HepG2 (cell line): Measurements from ENCODE around the gene COQ8B. TPM values are rescaled to one million over a fixed set of nuclear protein-coding genes. Genes with fewer than 3 reads are reported as not detected.

Source experiments
- ARNT ChIP-seq: fragments of 450-650 bp; IDR thresholded peaks from 2 replicates; pipeline ENCODE4 v1.6.1; 2017
- ARNT2 ChIP-seq: sonication (generic); formaldehyde crosslinking; IDR thresholded peaks from 2 replicates; pipeline ENCODE4 v1.8.0; 2022; ENCODE audit warnings: mild to moderate bottlenecking, low read depth, missing genetic modification reagents, moderate library complexity
- CBFB ChIP-seq: sonication (generic); formaldehyde crosslinking; IDR thresholded peaks from 2 replicates; pipeline ENCODE4 v1.4.0; 2020; ENCODE audit warnings: missing genetic modification reagents
- JUN ChIP-seq: sonication (generic); formaldehyde crosslinking; IDR thresholded peaks from 2 replicates; pipeline ENCODE4 v1.4.0; 2020; ENCODE audit warnings: mild to moderate bottlenecking, missing genetic modification reagents
- KMT2A ChIP-seq: sonication (generic); formaldehyde crosslinking; IDR thresholded peaks from 2 replicates; pipeline ENCODE4 v1.4.0; 2020; ENCODE audit warnings: missing genetic modification reagents
- PAWR ChIP-seq: sonication (generic); formaldehyde crosslinking; IDR thresholded peaks from 2 replicates; pipeline ENCODE4 v1.4.0; 2020; ENCODE audit warnings: missing genetic modification reagents, mild to moderate bottlenecking, borderline replicate concordance
- SAP130 ChIP-seq: IDR thresholded peaks from 2 replicates; pipeline ENCODE4 v1.6.1; 2016; ENCODE audit warnings: low read depth
- ZFY ChIP-seq: sonication (generic); formaldehyde crosslinking; IDR thresholded peaks from 2 replicates; pipeline ENCODE4 v1.4.0; 2020; ENCODE audit warnings: missing genetic modification reagents
- ZNF180 ChIP-seq: sonication (generic); formaldehyde crosslinking; IDR thresholded peaks from 2 replicates; pipeline ENCODE4 v1.4.0; 2020; ENCODE audit warnings: low read depth, missing genetic modification reagents, borderline replicate concordance
- ZNF44 ChIP-seq: sonication (generic); formaldehyde crosslinking; IDR thresholded peaks from 2 replicates; pipeline ENCODE4 v1.5.1; 2020; ENCODE audit warnings: mild to moderate bottlenecking, missing genetic modification reagents
- polyA plus RNA-seq, 8 experiments: library from polyadenylated mRNA; depleted of rRNA in 3 of 8; stranded (reverse) in 7 of 8; unstranded in 1 of 8; fragments of >200 nt; fragmentation: Illumina TruSeq in 4 of 8; extraction: Trizol in 4 of 8; gene quantifications; 2 replicates each; pipeline versions ENCODE4 v1.2.1 to v1.2.3, GENCODE V29; 2011 to 2016; ENCODE audit warnings: low read depth in 4 of 8, missing spikeins in 1 of 8, mixed read lengths in 1 of 8; ENCODE audit not compliant: insufficient read depth in 1 of 8
- total RNA-seq, 5 experiments: library from RNA; depleted of rRNA; stranded (reverse); fragments of >200 nt; fragmentation: Illumina TruSeq; extraction: Trizol; gene quantifications; 2 replicates each; pipeline ENCODE4 v1.2.3, GENCODE V29; 2016; ENCODE audit warnings: low read depth in 1 of 5
- TF ChIP-seq, protein P1 (sequence below): sonication (generic); formaldehyde crosslinking; IDR thresholded peaks from 2 replicates; pipeline ENCODE4 v1.5.1; 2020; ENCODE audit warnings: missing genetic modification reagents, mild to moderate bottlenecking, borderline replicate concordance
- TF ChIP-seq, protein P2 (sequence below): sonication (generic); formaldehyde crosslinking; IDR thresholded peaks from 2 replicates; pipeline ENCODE4 v1.4.0; 2020; ENCODE audit warnings: mild to moderate bottlenecking, missing genetic modification reagents
- TF ChIP-seq, protein P3 (sequence below): sonication (generic); formaldehyde crosslinking; IDR thresholded peaks from 2 replicates; pipeline ENCODE4 v1.5.1; 2020; ENCODE audit warnings: mild to moderate bottlenecking, moderate library complexity, missing genetic modification reagents
- TF ChIP-seq, protein P4 (sequence below): sonication (generic); formaldehyde crosslinking; IDR thresholded peaks from 2 replicates; pipeline ENCODE4 v1.4.0; 2020; ENCODE audit warnings: missing genetic modification reagents
- TF ChIP-seq, protein P5 (sequence below): sonication (generic); formaldehyde crosslinking; IDR thresholded peaks from 2 replicates; pipeline ENCODE4 v1.8.0; 2022; ENCODE audit warnings: missing genetic modification reagents, mild to moderate bottlenecking, moderate library complexity, borderline replicate concordance

COQ8B gene
- total and polyA plus RNA-seq, 2 of the 13 experiments (the other 11 are each of a cell fraction or from before 2014, with no cell fraction given) = 12.3 to 17.2 TPM

DNA sequence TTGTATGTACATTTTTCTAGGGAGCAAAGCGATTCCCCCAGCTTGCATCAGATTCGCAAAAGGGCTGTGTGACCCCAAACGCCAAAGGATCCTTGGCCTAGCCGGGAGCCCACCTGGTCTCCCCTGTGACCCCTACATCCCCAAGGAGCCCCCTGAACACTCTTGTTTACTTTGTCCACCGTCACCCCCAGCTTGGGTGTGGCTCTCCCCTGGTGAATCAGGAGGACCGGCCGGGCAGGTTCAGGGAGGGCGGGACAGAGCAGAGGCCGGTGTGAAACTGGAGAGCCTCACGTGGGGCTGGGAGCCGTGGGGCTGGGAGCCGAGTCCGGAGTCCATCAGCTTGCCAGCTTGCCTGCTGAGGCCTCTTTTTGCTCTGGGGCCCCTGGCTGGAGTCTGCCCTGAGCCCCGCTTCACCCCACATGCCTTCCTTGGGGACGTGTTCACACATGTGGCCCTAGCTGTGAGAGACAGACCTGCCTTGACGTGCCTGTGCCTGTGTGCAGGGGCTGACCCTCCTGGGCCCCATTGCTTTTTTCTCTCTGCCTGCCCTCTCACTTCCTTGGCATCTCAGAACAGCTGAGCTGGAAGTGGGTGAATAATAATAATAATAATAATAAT lies 2.2 kb upstream of the COQ8B start (continued):
- TF ChIP-seq JUN (CRISPR knock-in tag) = no peak
- TF ChIP-seq, protein P1, sequence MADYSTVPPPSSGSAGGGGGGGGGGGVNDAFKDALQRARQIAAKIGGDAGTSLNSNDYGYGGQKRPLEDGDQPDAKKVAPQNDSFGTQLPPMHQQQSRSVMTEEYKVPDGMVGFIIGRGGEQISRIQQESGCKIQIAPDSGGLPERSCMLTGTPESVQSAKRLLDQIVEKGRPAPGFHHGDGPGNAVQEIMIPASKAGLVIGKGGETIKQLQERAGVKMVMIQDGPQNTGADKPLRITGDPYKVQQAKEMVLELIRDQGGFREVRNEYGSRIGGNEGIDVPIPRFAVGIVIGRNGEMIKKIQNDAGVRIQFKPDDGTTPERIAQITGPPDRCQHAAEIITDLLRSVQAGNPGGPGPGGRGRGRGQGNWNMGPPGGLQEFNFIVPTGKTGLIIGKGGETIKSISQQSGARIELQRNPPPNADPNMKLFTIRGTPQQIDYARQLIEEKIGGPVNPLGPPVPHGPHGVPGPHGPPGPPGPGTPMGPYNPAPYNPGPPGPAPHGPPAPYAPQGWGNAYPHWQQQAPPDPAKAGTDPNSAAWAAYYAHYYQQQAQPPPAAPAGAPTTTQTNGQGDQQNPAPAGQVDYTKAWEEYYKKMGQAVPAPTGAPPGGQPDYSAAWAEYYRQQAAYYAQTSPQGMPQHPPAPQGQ (CRISPR knock-in tag) = no peak
- no peak for TF ChIP-seq CBFB (CRISPR knock-in tag)
- peak; percentile 91 for TF ChIP-seq SAP130 (CRISPR knock-in tag)
- peak; percentile 24; the same call in 1 of the 2 replicates for TF ChIP-seq KMT2A (CRISPR knock-in tag)
- TF ChIP-seq ARNT = no peak
- peak; percentile 77 for TF ChIP-seq ZFY (CRISPR knock-in tag)
- TF ChIP-seq, protein P2, sequence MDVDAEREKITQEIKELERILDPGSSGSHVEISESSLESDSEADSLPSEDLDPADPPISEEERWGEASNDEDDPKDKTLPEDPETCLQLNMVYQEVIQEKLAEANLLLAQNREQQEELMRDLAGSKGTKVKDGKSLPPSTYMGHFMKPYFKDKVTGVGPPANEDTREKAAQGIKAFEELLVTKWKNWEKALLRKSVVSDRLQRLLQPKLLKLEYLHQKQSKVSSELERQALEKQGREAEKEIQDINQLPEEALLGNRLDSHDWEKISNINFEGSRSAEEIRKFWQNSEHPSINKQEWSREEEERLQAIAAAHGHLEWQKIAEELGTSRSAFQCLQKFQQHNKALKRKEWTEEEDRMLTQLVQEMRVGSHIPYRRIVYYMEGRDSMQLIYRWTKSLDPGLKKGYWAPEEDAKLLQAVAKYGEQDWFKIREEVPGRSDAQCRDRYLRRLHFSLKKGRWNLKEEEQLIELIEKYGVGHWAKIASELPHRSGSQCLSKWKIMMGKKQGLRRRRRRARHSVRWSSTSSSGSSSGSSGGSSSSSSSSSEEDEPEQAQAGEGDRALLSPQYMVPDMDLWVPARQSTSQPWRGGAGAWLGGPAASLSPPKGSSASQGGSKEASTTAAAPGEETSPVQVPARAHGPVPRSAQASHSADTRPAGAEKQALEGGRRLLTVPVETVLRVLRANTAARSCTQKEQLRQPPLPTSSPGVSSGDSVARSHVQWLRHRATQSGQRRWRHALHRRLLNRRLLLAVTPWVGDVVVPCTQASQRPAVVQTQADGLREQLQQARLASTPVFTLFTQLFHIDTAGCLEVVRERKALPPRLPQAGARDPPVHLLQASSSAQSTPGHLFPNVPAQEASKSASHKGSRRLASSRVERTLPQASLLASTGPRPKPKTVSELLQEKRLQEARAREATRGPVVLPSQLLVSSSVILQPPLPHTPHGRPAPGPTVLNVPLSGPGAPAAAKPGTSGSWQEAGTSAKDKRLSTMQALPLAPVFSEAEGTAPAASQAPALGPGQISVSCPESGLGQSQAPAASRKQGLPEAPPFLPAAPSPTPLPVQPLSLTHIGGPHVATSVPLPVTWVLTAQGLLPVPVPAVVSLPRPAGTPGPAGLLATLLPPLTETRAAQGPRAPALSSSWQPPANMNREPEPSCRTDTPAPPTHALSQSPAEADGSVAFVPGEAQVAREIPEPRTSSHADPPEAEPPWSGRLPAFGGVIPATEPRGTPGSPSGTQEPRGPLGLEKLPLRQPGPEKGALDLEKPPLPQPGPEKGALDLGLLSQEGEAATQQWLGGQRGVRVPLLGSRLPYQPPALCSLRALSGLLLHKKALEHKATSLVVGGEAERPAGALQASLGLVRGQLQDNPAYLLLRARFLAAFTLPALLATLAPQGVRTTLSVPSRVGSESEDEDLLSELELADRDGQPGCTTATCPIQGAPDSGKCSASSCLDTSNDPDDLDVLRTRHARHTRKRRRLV = 0 out of 2 replicates have a peak, but pooled peaks have one; percentile 46
- TF ChIP-seq PAWR (CRISPR knock-in tag) = no peak
- 0 out of 2 replicates have a peak, but pooled peaks have one; percentile 28 for TF ChIP-seq ZNF44 (CRISPR knock-in tag)
- no peak for TF ChIP-seq ARNT2 (CRISPR knock-in tag)
- no peak for TF ChIP-seq ZNF180
- TF ChIP-seq, protein P3, sequence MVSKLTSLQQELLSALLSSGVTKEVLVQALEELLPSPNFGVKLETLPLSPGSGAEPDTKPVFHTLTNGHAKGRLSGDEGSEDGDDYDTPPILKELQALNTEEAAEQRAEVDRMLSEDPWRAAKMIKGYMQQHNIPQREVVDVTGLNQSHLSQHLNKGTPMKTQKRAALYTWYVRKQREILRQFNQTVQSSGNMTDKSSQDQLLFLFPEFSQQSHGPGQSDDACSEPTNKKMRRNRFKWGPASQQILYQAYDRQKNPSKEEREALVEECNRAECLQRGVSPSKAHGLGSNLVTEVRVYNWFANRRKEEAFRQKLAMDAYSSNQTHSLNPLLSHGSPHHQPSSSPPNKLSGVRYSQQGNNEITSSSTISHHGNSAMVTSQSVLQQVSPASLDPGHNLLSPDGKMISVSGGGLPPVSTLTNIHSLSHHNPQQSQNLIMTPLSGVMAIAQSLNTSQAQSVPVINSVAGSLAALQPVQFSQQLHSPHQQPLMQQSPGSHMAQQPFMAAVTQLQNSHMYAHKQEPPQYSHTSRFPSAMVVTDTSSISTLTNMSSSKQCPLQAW (CRISPR knock-in tag) = no peak
- TF ChIP-seq, protein P4, sequence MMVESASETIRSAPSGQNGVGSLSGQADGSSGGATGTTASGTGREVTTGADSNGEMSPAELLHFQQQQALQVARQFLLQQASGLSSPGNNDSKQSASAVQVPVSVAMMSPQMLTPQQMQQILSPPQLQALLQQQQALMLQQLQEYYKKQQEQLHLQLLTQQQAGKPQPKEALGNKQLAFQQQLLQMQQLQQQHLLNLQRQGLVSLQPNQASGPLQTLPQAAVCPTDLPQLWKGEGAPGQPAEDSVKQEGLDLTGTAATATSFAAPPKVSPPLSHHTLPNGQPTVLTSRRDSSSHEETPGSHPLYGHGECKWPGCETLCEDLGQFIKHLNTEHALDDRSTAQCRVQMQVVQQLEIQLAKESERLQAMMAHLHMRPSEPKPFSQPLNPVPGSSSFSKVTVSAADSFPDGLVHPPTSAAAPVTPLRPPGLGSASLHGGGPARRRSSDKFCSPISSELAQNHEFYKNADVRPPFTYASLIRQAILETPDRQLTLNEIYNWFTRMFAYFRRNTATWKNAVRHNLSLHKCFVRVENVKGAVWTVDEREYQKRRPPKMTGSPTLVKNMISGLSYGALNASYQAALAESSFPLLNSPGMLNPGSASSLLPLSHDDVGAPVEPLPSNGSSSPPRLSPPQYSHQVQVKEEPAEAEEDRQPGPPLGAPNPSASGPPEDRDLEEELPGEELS (CRISPR knock-in tag) = peak; percentile 63
- TF ChIP-seq, protein P5, sequence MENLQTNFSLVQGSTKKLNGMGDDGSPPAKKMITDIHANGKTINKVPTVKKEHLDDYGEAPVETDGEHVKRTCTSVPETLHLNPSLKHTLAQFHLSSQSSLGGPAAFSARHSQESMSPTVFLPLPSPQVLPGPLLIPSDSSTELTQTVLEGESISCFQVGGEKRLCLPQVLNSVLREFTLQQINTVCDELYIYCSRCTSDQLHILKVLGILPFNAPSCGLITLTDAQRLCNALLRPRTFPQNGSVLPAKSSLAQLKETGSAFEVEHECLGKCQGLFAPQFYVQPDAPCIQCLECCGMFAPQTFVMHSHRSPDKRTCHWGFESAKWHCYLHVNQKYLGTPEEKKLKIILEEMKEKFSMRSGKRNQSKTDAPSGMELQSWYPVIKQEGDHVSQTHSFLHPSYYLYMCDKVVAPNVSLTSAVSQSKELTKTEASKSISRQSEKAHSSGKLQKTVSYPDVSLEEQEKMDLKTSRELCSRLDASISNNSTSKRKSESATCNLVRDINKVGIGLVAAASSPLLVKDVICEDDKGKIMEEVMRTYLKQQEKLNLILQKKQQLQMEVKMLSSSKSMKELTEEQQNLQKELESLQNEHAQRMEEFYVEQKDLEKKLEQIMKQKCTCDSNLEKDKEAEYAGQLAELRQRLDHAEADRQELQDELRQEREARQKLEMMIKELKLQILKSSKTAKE = 0 out of 2 replicates have a peak, but pooled peaks have one; percentile 28
